HFFc6 (cell line): ENCODE measurements around the gene ASXL3. TPM values are rescaled to one million over a fixed set of nuclear protein-coding genes. Genes with fewer than 3 reads are reported as not detected.

Experiments used
- DNase-seq: peaks from one replicate; pipeline ENCODE4 v3.0.0-alpha.2; 2018
- H3K27ac Mint-ChIP-seq: 2 replicates; pipeline ENCODE4 v1.8.0; 2020; ENCODE audit warnings: mild to moderate bottlenecking, mixed read lengths
- H3K27me3 Mint-ChIP-seq: 2 replicates; pipeline ENCODE4 v1.8.0; 2021; ENCODE audit warnings: mild to moderate bottlenecking, moderate library complexity, mixed read lengths; ENCODE audit not compliant: insufficient read depth
- H3K36me3 Mint-ChIP-seq: 2 replicates; pipeline ENCODE4 v1.8.0; 2021; ENCODE audit warnings: low read depth, mixed read lengths
- H3K4me1 Mint-ChIP-seq: 2 replicates; pipeline ENCODE4 v1.8.0; 2020; ENCODE audit warnings: low read depth, mixed read lengths
- H3K4me3 Mint-ChIP-seq: 2 replicates; pipeline ENCODE4 v1.8.0; 2020; ENCODE audit warnings: mild to moderate bottlenecking, moderate library complexity, mixed read lengths
- H3K9me3 Mint-ChIP-seq: 2 replicates; pipeline ENCODE4 v1.8.0; 2020; ENCODE audit warnings: mild to moderate bottlenecking, mixed read lengths
- CTCF ChIP-seq: fragments of 200-600 bp; sonication (generic); IDR thresholded peaks from 2 replicates; pipeline ENCODE4 v1.5.0; 2021; ENCODE audit warnings: antibody characterized with exemption, mild to moderate bottlenecking
- total RNA-seq, 6 experiments: library from RNA; stranded (reverse); fragmentation: NEBNext Ultra II Directional; extraction: Animal tissue kit (Norgen Biotek cat#: 25700); gene quantifications; 2 replicates in 1 of 6; 3 replicates in 5 of 6; pipeline ENCODE4 v1.2.3, GENCODE V29; 2021

ASXL3 gene
- total RNA-seq, 6 experiments from 2014 or later: not detected

GRCh38 chr18:33583901-33584300 is 5.9 kb downstream of the ASXL3 start:
- Mint-ChIP-seq H3K36me3 (no peaks in the 10 kb centered on the region), H3K4me3 (no peak overlapping the region), H3K27ac (no peak overlapping the region), H3K27me3 (no peaks in the 10 kb centered on the region), H3K4me1 (no peaks in the 10 kb centered on the region), H3K9me3 (peaks cover 12% of the 10 kb centered on the region)
- no peak for TF ChIP-seq CTCF
- no peak for DNase-seq

GRCh38 chr18:33584548-33585430 is 6.8 kb downstream of the ASXL3 start:
- no peaks in the 10 kb centered on the region for H3K36me3 Mint-ChIP-seq
- no peak for DNase-seq
- peaks cover 12% of the 10 kb centered on the region for H3K9me3 Mint-ChIP-seq
- no peak for TF ChIP-seq CTCF
- no peaks in the 10 kb centered on the region for H3K4me1 Mint-ChIP-seq
- no peak overlapping the region for H3K4me3 Mint-ChIP-seq
- H3K27ac Mint-ChIP-seq: no peak overlapping the region
- H3K27me3 Mint-ChIP-seq: no peaks in the 10 kb centered on the region

- Mint-ChIP-seq H3K27me3 (no peaks in the 10 kb centered on the region), H3K27ac (no peak overlapping the region), H3K9me3 (peaks cover 12% of the 10 kb centered on the region), H3K4me3 (no peak overlapping the region), H3K4me1 (no peaks in the 10 kb centered on the region), H3K36me3 (no peaks in the 10 kb centered on the region)
- no peak for DNase-seq
- no peak for TF ChIP-seq CTCF
These were observed 7.4 kb downstream of the ASXL3 start for GRCh38 chr18:33585431-33585775.

DNA sequence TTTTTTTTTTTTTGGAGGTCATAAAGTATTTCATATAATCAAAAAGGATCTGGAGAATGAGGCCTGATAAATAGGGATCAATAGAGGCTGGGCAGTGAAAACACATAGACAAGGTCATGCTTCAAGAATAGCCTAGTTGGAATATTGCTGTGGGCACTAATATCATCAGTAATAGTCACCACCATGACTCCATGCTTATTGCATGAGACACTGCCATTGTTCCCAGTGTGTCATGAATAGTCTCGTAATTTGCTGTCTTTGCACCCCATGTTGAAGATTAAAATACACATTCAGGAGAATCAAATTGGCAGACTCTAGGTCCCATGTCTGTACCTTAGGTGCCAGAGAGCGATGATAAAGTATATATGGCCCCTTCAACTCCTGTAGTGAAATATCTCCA is 10.3 kb downstream of the ASXL3 start:
- Mint-ChIP-seq H3K27ac (no peak overlapping the region), H3K4me3 (no peak overlapping the region), H3K9me3 (peaks cover 31% of the 10 kb centered on the region), H3K36me3 (no peaks in the 10 kb centered on the region), H3K27me3 (no peaks in the 10 kb centered on the region), H3K4me1 (no peaks in the 10 kb centered on the region)
- no peak for TF ChIP-seq CTCF
- no peak for DNase-seq

- no peak for TF ChIP-seq CTCF
- Mint-ChIP-seq H3K27me3 (no peaks in the 10 kb centered on the region), H3K36me3 (no peaks in the 10 kb centered on the region), H3K4me1 (no peaks in the 10 kb centered on the region), H3K27ac (no peak overlapping the region), H3K9me3 (peaks cover 25% of the 10 kb centered on the region), H3K4me3 (no peak overlapping the region)
- no peak for DNase-seq
These were observed 15.2 kb downstream of the ASXL3 start for GRCh38 chr18:33593261-33593660.
